ENCODE data around the gene DCAF6.

- TF ChIP-seq ARNT (IDR thresholded peaks at IDR 0.05) (no peak), FOXK2 (IDR thresholded peaks at IDR 0.05) (no peak), LEF1 (IDR thresholded peaks at IDR 0.05; ENCODE audit: borderline replicate concordance) (no peak)
These were observed 156.3 kb downstream of the DCAF6 start for GRCh38 chr1:168092566-168093355.

Measured in HEK293T (cell line).